ENCODE data around the gene KNCN.

Gene KNCN

GRCh38 chr1:46568461-46568891 is 17.0 kb upstream of the KNCN start:
- TF ChIP-seq SCRT1 (tag by site-specific recombination; IDR thresholded peaks at IDR 0.05; ENCODE audit: borderline replicate concordance) (no peak), ZNF621 (tag by site-specific recombination; IDR thresholded peaks at IDR 0.05) (no peak)
- Histone ChIP-seq H3K4me3 (ENCODE audit: low read depth, low read length) (no peak overlapping the region), H3K9me3 (ENCODE audit: control insufficient read depth, insufficient read depth, low read depth, low read length) (no peaks in the 10 kb centered on the region), H3K36me3 (ENCODE audit: control insufficient read depth in 2 of 2, insufficient read depth in 1 of 2, low read length in 2 of 2) (peaks cover 0 to 54% of the 10 kb centered on the region in 2 experiments; a peak in 2 of 3 replicates), H3K4me1 (ENCODE audit: control insufficient read depth, insufficient read depth, low read length) (no peaks in the 10 kb centered on the region), H3K27ac (ENCODE audit: extremely low read depth, low read depth, low read length) (no peak overlapping the region)
- ChIA-PET POLR2A (no interaction called here), CTCF (interaction anchor here (0.6 kb wide), 2 partner anchors 67 to 454 kb away, joined by 3 read pairs; no protein-coding TSS in a partner anchor)

- ChIA-PET CTCF (interaction anchor here (0.8 to 1.2 kb wide), 2 partner anchors 9 to 20 kb away, joined by 3 to 4 read pairs; no protein-coding TSS in a partner anchor), POLR2A (no interaction called here)
Measured at GRCh38 chr1:46563341-46563740, 11.9 kb upstream of the KNCN start.

More at GRCh38 chr1:46563341-46563740, 11.9 kb upstream of the KNCN start:
- Histone ChIP-seq H3K36me3 (ENCODE audit: control insufficient read depth in 2 of 2, insufficient read depth in 1 of 2, low read length in 2 of 2) (peaks cover 0 to 86% of the 10 kb centered on the region in 2 experiments; a peak in 2 of 3 replicates), H3K27ac (ENCODE audit: extremely low read depth, low read depth, low read length) (no peak overlapping the region), H3K4me3 (ENCODE audit: low read depth, low read length) (no peak overlapping the region), H3K4me1 (ENCODE audit: control insufficient read depth, insufficient read depth, low read length) (no peaks in the 10 kb centered on the region), H3K9me3 (ENCODE audit: control insufficient read depth, insufficient read depth, low read depth, low read length) (no peaks in the 10 kb centered on the region)
- TF ChIP-seq HIC1 (tag by site-specific recombination; IDR thresholded peaks at IDR 0.05) (no peak), ZNF391 (tag by site-specific recombination; IDR thresholded peaks at IDR 0.05; ENCODE audit: borderline replicate concordance, low read depth) (no peak), ZNF544 (tag by site-specific recombination; IDR thresholded peaks at IDR 0.05) (no peak), ZNF26 (tag by site-specific recombination; IDR thresholded peaks at IDR 0.05) (no peak), ZSCAN30 (tag by site-specific recombination; IDR thresholded peaks at IDR 0.05) (no peak), ZNF664 (tag by site-specific recombination; IDR thresholded peaks at IDR 0.05) (no peak), PRDM4 (tag by site-specific recombination; IDR thresholded peaks at IDR 0.05) (no peak), ZNF341 (tag by site-specific recombination; IDR thresholded peaks at IDR 0.05; ENCODE audit: low read depth) (no peak), HOXA7 (CRISPR knock-in tag; IDR thresholded peaks at IDR 0.05; ENCODE audit: borderline replicate concordance) (no peak), ZNF600 (tag by site-specific recombination; IDR thresholded peaks at IDR 0.05) (no peak), ZNF654 (tag by site-specific recombination; IDR thresholded peaks at IDR 0.05; ENCODE audit: low read depth) (no peak), ATF2 (tag by site-specific recombination; IDR thresholded peaks at IDR 0.05; ENCODE audit: low read depth) (no peak), ZNF280C (tag by site-specific recombination; IDR thresholded peaks at IDR 0.05) (no peak), ZNF658 (tag by site-specific recombination; IDR thresholded peaks at IDR 0.05) (no peak), ZNF692 (tag by site-specific recombination; IDR thresholded peaks at IDR 0.05) (no peak), ZNF514 (tag by site-specific recombination; IDR thresholded peaks at IDR 0.05) (no peak), ZSCAN23 (tag by site-specific recombination; IDR thresholded peaks at IDR 0.05) (no peak), ZSCAN4 (tag by site-specific recombination; IDR thresholded peaks at IDR 0.05) (no peak)

All from HEK293 (cell line).